ENCODE results near the gene SF3A2.

The SF3A2 gene

GRCh38 chr19:2249010-2249866 lies 12.6 kb downstream of the SF3A2 start, which contains the start of gene AMH:
AMH (plus strand) TSS chr19:2249323; CDS start chr19:2249333, 10 bp downstream.
- no peak within 1 kb of the TSS for H3K27ac ChIP-seq
- TF ChIP-seq, protein P1, sequence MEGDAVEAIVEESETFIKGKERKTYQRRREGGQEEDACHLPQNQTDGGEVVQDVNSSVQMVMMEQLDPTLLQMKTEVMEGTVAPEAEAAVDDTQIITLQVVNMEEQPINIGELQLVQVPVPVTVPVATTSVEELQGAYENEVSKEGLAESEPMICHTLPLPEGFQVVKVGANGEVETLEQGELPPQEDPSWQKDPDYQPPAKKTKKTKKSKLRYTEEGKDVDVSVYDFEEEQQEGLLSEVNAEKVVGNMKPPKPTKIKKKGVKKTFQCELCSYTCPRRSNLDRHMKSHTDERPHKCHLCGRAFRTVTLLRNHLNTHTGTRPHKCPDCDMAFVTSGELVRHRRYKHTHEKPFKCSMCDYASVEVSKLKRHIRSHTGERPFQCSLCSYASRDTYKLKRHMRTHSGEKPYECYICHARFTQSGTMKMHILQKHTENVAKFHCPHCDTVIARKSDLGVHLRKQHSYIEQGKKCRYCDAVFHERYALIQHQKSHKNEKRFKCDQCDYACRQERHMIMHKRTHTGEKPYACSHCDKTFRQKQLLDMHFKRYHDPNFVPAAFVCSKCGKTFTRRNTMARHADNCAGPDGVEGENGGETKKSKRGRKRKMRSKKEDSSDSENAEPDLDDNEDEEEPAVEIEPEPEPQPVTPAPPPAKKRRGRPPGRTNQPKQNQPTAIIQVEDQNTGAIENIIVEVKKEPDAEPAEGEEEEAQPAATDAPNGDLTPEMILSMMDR (conservative IDR thresholded peaks at IDR 0.05), result no peak
- TF ChIP-seq ZFX (IDR thresholded peaks at IDR 0.05), result no peak

- no peak overlapping the region for H3K27ac ChIP-seq
- no peak for TF ChIP-seq ZFX (IDR thresholded peaks at IDR 0.05)
- TF ChIP-seq, protein P1 (conservative IDR thresholded peaks at IDR 0.05), result no peak
These were observed 13.5 kb downstream of the SF3A2 start for GRCh38 chr19:2249880-2250765.

GRCh38 chr19:2250766-2251105 lies 14.1 kb downstream of the SF3A2 start:
- TF ChIP-seq, protein P1 (conservative IDR thresholded peaks at IDR 0.05), result no peak
- TF ChIP-seq ZFX (IDR thresholded peaks at IDR 0.05), result no peak

DNA sequence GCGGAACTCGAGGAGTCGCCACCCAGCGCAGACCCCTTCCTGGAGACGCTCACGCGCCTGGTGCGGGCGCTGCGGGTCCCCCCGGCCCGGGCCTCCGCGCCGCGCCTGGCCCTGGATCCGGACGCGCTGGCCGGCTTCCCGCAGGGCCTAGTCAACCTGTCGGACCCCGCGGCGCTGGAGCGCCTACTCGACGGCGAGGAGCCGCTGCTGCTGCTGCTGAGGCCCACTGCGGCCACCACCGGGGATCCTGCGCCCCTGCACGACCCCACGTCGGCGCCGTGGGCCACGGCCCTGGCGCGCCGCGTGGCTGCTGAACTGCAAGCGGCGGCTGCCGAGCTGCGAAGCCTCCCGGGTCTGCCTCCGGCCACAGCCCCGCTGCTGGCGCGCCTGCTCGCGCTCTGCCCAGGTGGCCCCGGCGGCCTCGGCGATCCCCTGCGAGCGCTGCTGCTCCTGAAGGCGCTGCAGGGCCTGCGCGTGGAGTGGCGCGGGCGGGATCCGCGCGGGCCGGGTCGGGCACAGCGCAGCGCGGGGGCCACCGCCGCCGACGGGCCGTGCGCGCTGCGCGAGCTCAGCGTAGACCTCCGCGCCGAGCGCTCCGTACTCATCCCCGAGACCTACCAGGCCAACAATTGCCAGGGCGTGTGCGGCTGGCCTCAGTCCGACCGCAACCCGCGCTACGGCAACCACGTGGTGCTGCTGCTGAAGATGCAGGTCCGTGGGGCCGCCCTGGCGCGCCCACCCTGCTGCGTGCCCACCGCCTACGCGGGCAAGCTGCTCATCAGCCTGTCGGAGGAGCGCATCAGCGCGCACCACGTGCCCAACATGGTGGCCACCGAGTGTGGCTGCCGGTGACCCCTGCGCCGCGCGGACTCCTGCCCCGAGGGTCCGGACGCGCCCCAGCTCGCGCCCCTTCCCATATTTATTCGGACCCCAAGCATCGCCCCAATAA lies 14.8 kb downstream of the SF3A2 start:
- TF ChIP-seq, protein P1 (conservative IDR thresholded peaks at IDR 0.05), result no peak
- no peak for TF ChIP-seq ZFX (IDR thresholded peaks at IDR 0.05)
- H3K27ac ChIP-seq, result no peak overlapping the region

More at GRCh38 chr19:2250766-2251105, 14.1 kb downstream of the SF3A2 start:
- no peak overlapping the region for H3K27ac ChIP-seq

GRCh38 chr19:2252055-2252796 lies 15.6 kb downstream of the SF3A2 start:
- TF ChIP-seq ZFX (IDR thresholded peaks at IDR 0.05), result no peak
- TF ChIP-seq, protein P1 (conservative IDR thresholded peaks at IDR 0.05), result no peak
- H3K27ac ChIP-seq, result no peak overlapping the region

GRCh38 chr19:2252797-2253105 lies 16.1 kb downstream of the SF3A2 start:
- H3K27ac ChIP-seq, result no peak overlapping the region
- no peak for TF ChIP-seq ZFX (IDR thresholded peaks at IDR 0.05)
- TF ChIP-seq, protein P1 (conservative IDR thresholded peaks at IDR 0.05), result no peak

Measured in C4-2B (cell line).